Stimulated activated memory B cell treated with anti-CD40 and anti-IgM and Interleukin-4, amounts not matched to agents 10 μg/mL and 1 μg/mL and 100 μg/mL, for 72 hours (primary cell): Measurements from ENCODE around the gene CARMIL1.
"Not testable (repeated sequence)": the region's sequence is repeated elsewhere in the genome, so short reads cannot be mapped to it uniquely, and the experiment has no call there.

ENCODE experiments used
- ATAC-seq: fragments of 150-1000 bp; cut with Tn5 transposase; 2 replicates; pipeline ENCODE4 v1.10.0; 2021
- H3K27ac Mint-ChIP-seq: one replicate; pipeline ENCODE4 v1.8.0; 2022; ENCODE audit warnings: mild to moderate bottlenecking, mixed read lengths
- H3K27me3 Mint-ChIP-seq: one replicate; pipeline ENCODE4 v1.8.0; 2022; ENCODE audit warnings: mixed read lengths
- H3K36me3 Mint-ChIP-seq: one replicate; pipeline ENCODE4 v1.8.0; 2022; ENCODE audit warnings: mixed read lengths
- H3K4me1 Mint-ChIP-seq: one replicate; pipeline ENCODE4 v1.8.0; 2022; ENCODE audit warnings: mixed read lengths
- H3K4me3 Mint-ChIP-seq: one replicate; pipeline ENCODE4 v1.8.0; 2022; ENCODE audit warnings: mild to moderate bottlenecking, moderate library complexity, mixed read lengths
- H3K9me3 Mint-ChIP-seq: one replicate; pipeline ENCODE4 v1.8.0; 2022; ENCODE audit warnings: mixed read lengths

CARMIL1 gene

DNA sequence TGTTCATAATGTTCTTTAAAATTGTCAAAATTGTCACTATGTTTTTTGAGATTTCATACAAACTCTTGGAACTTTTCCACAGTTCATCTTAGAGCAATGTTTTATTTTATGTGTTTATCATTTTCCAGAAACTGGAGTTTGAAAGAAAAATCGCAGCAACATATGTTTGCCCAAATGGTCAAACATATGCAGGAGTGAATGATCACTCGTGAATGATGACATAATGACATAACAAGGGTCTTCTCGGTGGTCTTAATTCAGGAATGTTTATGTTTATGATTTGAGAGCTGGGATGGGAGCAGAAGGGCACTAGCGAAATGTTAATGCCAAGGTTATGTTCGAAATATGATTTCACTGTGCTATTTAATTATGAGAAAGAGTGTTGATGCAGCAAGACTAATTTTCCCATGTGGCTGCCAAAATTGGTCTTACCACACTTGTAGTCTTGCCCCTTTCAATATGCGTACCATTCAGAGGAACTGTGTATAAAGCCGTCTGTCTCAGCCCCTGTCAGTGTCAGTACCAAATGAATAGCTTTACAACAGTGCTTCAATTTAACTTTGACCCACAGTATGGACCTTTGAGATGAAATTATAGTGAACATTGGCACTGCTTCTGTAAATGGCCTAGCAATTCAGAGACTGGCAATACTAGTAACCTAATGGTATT, 152.3 kb downstream of the CARMIL1 start:
- Mint-ChIP-seq H3K27me3 (no peaks in the 10 kb centered on the region), H3K36me3 (no peaks in the 10 kb centered on the region), H3K27ac (no peak overlapping the region), H3K4me1 (no peaks in the 10 kb centered on the region), H3K9me3 (no peaks in the 10 kb centered on the region), H3K4me3 (no peak overlapping the region)
- ATAC-seq, result no peak

GRCh38 chr6:25431975-25432307, 152.8 kb downstream of the CARMIL1 start:
- no peaks in the 10 kb centered on the region for H3K4me1 Mint-ChIP-seq
- ATAC-seq, result no peak
- H3K4me3 Mint-ChIP-seq, result no peak overlapping the region
- H3K36me3 Mint-ChIP-seq, result no peaks in the 10 kb centered on the region
- no peaks in the 10 kb centered on the region for H3K27me3 Mint-ChIP-seq
- H3K27ac Mint-ChIP-seq, result no peak overlapping the region
- H3K9me3 Mint-ChIP-seq, result no peaks in the 10 kb centered on the region

DNA sequence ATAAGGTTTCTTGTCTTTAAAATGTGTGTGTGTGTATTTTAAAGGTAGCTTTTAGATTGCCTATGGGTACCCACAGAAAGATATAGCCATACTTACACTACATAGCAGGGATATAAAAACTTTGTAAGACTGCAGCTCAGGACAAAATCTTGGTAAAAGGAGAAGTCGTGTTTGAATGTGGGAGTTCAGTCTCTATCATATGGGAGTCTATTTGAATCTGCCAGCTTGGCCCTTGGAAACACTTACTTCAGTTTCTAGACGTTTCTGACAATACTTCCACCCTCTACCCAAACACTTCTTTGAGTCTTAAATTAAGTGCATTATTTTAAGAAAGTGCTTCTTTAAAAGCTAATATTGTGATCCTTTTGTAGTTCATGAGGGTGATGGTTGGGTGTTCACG, 155.7 kb downstream of the CARMIL1 start:
- no peaks in the 10 kb centered on the region for H3K27me3 Mint-ChIP-seq
- ATAC-seq, result no peak
- H3K9me3 Mint-ChIP-seq, result no peaks in the 10 kb centered on the region
- no peaks in the 10 kb centered on the region for H3K4me1 Mint-ChIP-seq
- H3K4me3 Mint-ChIP-seq, result no peak overlapping the region
- H3K27ac Mint-ChIP-seq, result no peak overlapping the region
- no peaks in the 10 kb centered on the region for H3K36me3 Mint-ChIP-seq

- Mint-ChIP-seq H3K27ac (no peak overlapping the region), H3K27me3 (no peaks in the 10 kb centered on the region), H3K4me1 (no peaks in the 10 kb centered on the region), H3K36me3 (no peaks in the 10 kb centered on the region), H3K4me3 (no peak overlapping the region), H3K9me3 (no peaks in the 10 kb centered on the region)
- ATAC-seq, result no peak
These were observed 156.3 kb downstream of the CARMIL1 start for GRCh38 chr6:25435416-25435985.

GRCh38 chr6:25436760-25437159, 157.6 kb downstream of the CARMIL1 start:
- Mint-ChIP-seq H3K36me3 (no peaks in the 10 kb centered on the region), H3K9me3 (no peaks in the 10 kb centered on the region), H3K4me3 (no peak overlapping the region), H3K27me3 (no peaks in the 10 kb centered on the region), H3K27ac (no peak overlapping the region), H3K4me1 (no peaks in the 10 kb centered on the region)
- ATAC-seq, result no peak

DNA sequence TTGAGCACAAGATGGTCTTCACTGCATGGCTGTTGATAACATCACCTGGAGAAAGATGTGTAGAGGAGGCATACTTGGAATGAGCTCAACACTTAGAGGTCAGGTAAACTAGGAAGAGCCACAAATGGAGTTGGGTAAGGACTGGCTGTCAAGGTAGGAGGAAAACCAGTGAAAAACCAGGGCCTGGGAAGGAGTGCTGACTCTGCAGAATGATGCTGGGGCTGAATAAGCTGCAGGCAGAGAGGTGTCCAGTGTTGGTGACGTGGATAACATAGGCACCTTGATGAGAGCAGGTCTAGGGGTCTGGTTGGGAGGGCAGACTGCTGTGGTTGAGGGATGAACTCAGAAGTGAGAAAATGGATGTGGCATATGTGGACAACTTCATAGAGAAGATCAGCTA, 160.2 kb downstream of the CARMIL1 start:
- Mint-ChIP-seq H3K27me3 (no peaks in the 10 kb centered on the region), H3K4me3 (no peak overlapping the region), H3K9me3 (no peaks in the 10 kb centered on the region), H3K4me1 (no peaks in the 10 kb centered on the region), H3K27ac (no peak overlapping the region), H3K36me3 (peaks cover under 1% of the 10 kb centered on the region)
- no peak for ATAC-seq

GRCh38 chr6:25441663-25442270, 162.6 kb downstream of the CARMIL1 start:
- no peak for ATAC-seq
- Mint-ChIP-seq H3K4me3 (no peak overlapping the region), H3K36me3 (peaks cover 16% of the 10 kb centered on the region)

DNA sequence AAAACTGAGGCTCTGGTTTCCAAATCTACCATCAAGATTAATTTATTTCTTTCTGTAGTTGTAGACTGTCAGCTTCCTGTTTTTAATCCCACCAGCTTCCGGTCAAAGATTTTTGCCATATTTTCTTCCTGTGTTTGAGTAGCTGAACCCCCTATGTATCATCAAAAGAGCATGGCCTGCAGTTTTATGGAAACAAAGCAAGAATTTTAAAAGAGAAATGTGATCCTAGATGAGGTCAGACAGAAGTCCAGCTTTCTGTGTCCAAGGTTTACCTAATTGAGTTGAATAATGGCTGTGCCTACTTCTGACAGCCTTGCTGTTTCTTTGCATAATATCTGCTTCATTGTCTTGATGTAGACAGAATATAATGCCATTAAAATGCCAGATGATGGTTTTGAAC, 163.7 kb downstream of the CARMIL1 start:
- no peak overlapping the region for H3K27ac Mint-ChIP-seq
- H3K4me3 Mint-ChIP-seq, result no peak overlapping the region
- peaks cover 16% of the 10 kb centered on the region for H3K36me3 Mint-ChIP-seq
- no peaks in the 10 kb centered on the region for H3K27me3 Mint-ChIP-seq
- ATAC-seq, result no peak
- peaks cover 14% of the 10 kb centered on the region for H3K4me1 Mint-ChIP-seq
- H3K9me3 Mint-ChIP-seq, result peaks cover 9% of the 10 kb centered on the region

More at GRCh38 chr6:25441663-25442270, 162.6 kb downstream of the CARMIL1 start:
- H3K4me1 Mint-ChIP-seq, result peaks cover 5% of the 10 kb centered on the region
- H3K9me3 Mint-ChIP-seq, result peaks cover 5% of the 10 kb centered on the region
- H3K27ac Mint-ChIP-seq, result no peak overlapping the region
- H3K27me3 Mint-ChIP-seq, result no peaks in the 10 kb centered on the region

- H3K4me1 Mint-ChIP-seq, result peaks cover 20% of the 10 kb centered on the region
- H3K27ac Mint-ChIP-seq, H3K27me3 Mint-ChIP-seq, H3K9me3 Mint-ChIP-seq, ATAC-seq, H3K4me3 Mint-ChIP-seq: not testable (repeated sequence)
- H3K36me3 Mint-ChIP-seq, result peaks cover 16% of the 10 kb centered on the region
These were observed 165.3 kb downstream of the CARMIL1 start for GRCh38 chr6:25444521-25444920.

- Mint-ChIP-seq H3K4me1 (peaks cover 20% of the 10 kb centered on the region), H3K27ac (peak overlapping the region; percentile 27), H3K4me3 (no peak overlapping the region), H3K36me3 (peaks cover 16% of the 10 kb centered on the region), H3K27me3 (no peaks in the 10 kb centered on the region), H3K9me3 (peaks cover 9% of the 10 kb centered on the region)
- peak; percentile 45 for ATAC-seq
These were observed 167.8 kb downstream of the CARMIL1 start for GRCh38 chr6:25446830-25447569.

- Mint-ChIP-seq H3K9me3 (peaks cover 9% of the 10 kb centered on the region), H3K4me1 (peaks cover 20% of the 10 kb centered on the region), H3K27ac (peak overlapping the region; percentile 13), H3K36me3 (peaks cover 16% of the 10 kb centered on the region), H3K27me3 (no peaks in the 10 kb centered on the region), H3K4me3 (no peak overlapping the region)
- peak; percentile 59 for ATAC-seq
These were observed 168.4 kb downstream of the CARMIL1 start for GRCh38 chr6:25447570-25447929.

- peaks cover 16% of the 10 kb centered on the region for H3K36me3 Mint-ChIP-seq
- no peak overlapping the region for H3K27ac Mint-ChIP-seq
- H3K27me3 Mint-ChIP-seq, result no peaks in the 10 kb centered on the region
- no peak overlapping the region for H3K4me3 Mint-ChIP-seq
- peaks cover 20% of the 10 kb centered on the region for H3K4me1 Mint-ChIP-seq
- H3K9me3 Mint-ChIP-seq, result peaks cover 9% of the 10 kb centered on the region
- no peak for ATAC-seq
These were observed 169.9 kb downstream of the CARMIL1 start for GRCh38 chr6:25448965-25449538.

DNA sequence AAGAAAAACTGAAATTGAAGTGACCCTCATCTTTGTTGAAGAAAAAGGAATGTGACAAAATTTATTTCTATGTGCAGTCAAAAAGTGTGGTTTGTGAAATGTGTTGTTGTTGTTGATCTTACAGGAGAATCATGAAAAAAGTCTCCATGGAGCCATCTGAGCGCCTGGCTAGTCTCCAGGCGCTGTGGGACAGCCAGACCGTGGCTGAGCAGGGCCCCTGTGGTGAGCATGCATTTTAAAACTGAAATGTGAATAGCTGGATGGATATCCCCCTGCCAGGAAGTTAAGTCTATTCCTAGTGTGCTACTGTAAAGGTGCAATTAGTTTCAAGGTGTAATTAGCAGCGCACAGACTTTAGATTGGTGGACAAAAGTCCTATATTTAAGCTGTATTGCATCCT, 170.6 kb downstream of the CARMIL1 start:
- no peak for ATAC-seq
- peaks cover 12% of the 10 kb centered on the region for H3K36me3 Mint-ChIP-seq
- peaks cover 9% of the 10 kb centered on the region for H3K9me3 Mint-ChIP-seq
- no peak overlapping the region for H3K27ac Mint-ChIP-seq
- peaks cover 20% of the 10 kb centered on the region for H3K4me1 Mint-ChIP-seq
- no peak overlapping the region for H3K4me3 Mint-ChIP-seq
- H3K27me3 Mint-ChIP-seq, result no peaks in the 10 kb centered on the region

GRCh38 chr6:25450469-25451198, 171.5 kb downstream of the CARMIL1 start:
- peaks cover 7% of the 10 kb centered on the region for H3K36me3 Mint-ChIP-seq
- H3K27ac Mint-ChIP-seq, result no peak overlapping the region
- no peak for ATAC-seq
- peaks cover 20% of the 10 kb centered on the region for H3K4me1 Mint-ChIP-seq
- H3K27me3 Mint-ChIP-seq, result no peaks in the 10 kb centered on the region
- H3K4me3 Mint-ChIP-seq, result no peak overlapping the region
- peaks cover 9% of the 10 kb centered on the region for H3K9me3 Mint-ChIP-seq

DNA sequence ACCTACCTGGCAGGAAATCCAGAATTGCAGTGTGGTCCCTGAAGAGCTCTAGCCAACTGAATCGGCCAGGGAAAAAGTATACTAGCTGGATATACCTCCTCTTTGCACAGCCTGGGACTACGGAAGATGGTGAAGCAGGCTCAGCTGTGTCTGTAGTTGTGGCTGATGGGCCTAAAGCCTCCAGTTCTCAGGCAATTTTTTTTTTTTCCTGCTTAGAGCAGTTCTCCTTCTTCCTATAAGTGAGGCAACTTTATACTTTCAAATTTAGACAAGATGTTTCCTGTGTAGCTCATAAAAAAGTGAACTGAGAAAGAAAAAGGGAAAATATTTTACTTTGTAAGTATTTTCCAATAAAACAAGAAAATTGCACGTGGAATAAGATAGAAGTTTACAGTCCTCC, 172.9 kb downstream of the CARMIL1 start:
- no peak for ATAC-seq
- H3K4me3 Mint-ChIP-seq, result no peak overlapping the region
- no peaks in the 10 kb centered on the region for H3K36me3 Mint-ChIP-seq
- H3K27ac Mint-ChIP-seq, result no peak overlapping the region
- H3K9me3 Mint-ChIP-seq, result peaks cover 4% of the 10 kb centered on the region
- H3K4me1 Mint-ChIP-seq, result peaks cover 12% of the 10 kb centered on the region
- H3K27me3 Mint-ChIP-seq, result no peaks in the 10 kb centered on the region
